ENCODE measurements around the gene VTI1A. TPM values are rescaled to one million over a fixed set of nuclear protein-coding genes. Genes with fewer than 3 reads are reported as not detected.

The VTI1A gene
- total and polyA plus RNA-seq, 2 of the 8 experiments (the other 6 are each of a cell fraction or from before 2014, with no cell fraction given), result 6.0 to 20.0 TPM

DNA sequence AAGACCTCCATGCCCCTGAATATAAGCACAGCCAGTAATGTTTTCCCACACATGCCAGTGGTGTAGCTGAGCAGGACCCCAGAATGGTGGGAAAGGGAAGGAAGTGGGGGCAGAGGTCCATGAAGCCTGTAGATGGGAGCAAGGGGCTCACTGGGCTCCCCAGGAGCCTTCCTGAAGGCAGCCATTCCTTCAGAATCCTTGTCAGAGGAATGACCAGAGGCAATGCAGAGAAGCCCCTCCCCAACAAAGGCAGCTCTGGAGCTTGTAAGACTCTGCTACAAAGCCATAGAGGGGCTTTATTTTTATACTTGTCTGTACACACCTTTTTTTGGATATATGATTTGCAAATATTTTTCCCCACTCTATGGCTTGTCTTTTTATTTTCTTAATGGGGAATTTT, 338.1 kb downstream of the VTI1A start:
- H3K9me3 ChIP-seq (ENCODE audit: insufficient read depth in 2 of 2, low read depth in 1 of 2, low read length in 1 of 2), result no peaks in the 10 kb centered on the region
- H3K9ac ChIP-seq (replicated peaks in 1 of 4; ENCODE audit: extremely low read depth in 1 of 4, low read depth in 3 of 4, low read length in 3 of 4), result no peak overlapping the region
- H3K36me3 ChIP-seq (ENCODE audit: control insufficient read depth in 2 of 4, insufficient read depth in 4 of 4, low read length in 3 of 4), result no peaks in the 10 kb centered on the region
- ChIA-PET POLR2A (ENCODE audit: partially characterized antibody) (no interaction called here), CTCF (ENCODE audit: partially characterized antibody) (no interaction called here)
- no peak overlapping the region for H2AK5ac ChIP-seq (ENCODE audit: low read depth, low read length)
- peaks cover 0 to 2% (median 0%) of the 10 kb centered on the region in 4 experiments; a peak in 1 of 7 replicates for H3K4me1 ChIP-seq (replicated peaks in 1 of 4; ENCODE audit: control insufficient read depth in 3 of 4, insufficient read depth in 4 of 4, low read length in 3 of 4)
- H3K27me3 ChIP-seq (replicated peaks in 1 of 4; ENCODE audit: control insufficient read depth in 3 of 4, extremely low read depth in 1 of 4, insufficient read depth in 3 of 4, low read length in 3 of 4), result no peaks in the 10 kb centered on the region
- TF ChIP-seq YY1 (IDR thresholded peaks at IDR 0.05; ENCODE audit: low read depth, low read length), result 0 out of 2 replicates have a peak, but pooled peaks have one; percentile 28
- TF ChIP-seq BCL11A (IDR thresholded peaks at IDR 0.05; ENCODE audit: low read depth in 2 of 2, low read length in 2 of 2), result no peak
- H3K79me2 ChIP-seq (ENCODE audit: control insufficient read depth in 1 of 2, insufficient read depth in 2 of 2, low read length in 2 of 2), result no peaks in the 10 kb centered on the region
- H2BK20ac ChIP-seq (ENCODE audit: low read length), result no peak overlapping the region
- H2BK12ac ChIP-seq (ENCODE audit: low read depth, low read length), result no peak overlapping the region
- no peaks in the 10 kb centered on the region for H3K79me1 ChIP-seq (ENCODE audit: low read depth, low read length)
- H4K5ac ChIP-seq (ENCODE audit: insufficient read length, low read depth, low read length), result peak overlapping the region; percentile 5
- no peak overlapping the region for H3K4me3 ChIP-seq (ENCODE audit: extremely low read depth in 1 of 4, insufficient read depth in 2 of 4, low read depth in 3 of 4, low read length in 4 of 4)
- DNase-seq (ENCODE audit: low read depth in 1 of 2, low spot score in 2 of 2) (peak in 1 of 2 experiments; percentile 38), FAIRE-seq (no peak)
- H3K4ac ChIP-seq (replicated peaks; ENCODE audit: insufficient read length, low read depth, low read length), result no peak overlapping the region
- H2BK120ac ChIP-seq (replicated peaks; ENCODE audit: low read depth, low read length), result no peak overlapping the region
- H4K8ac ChIP-seq (ENCODE audit: extremely low read depth, insufficient read depth, low read length), result no peak overlapping the region
- H2AFZ ChIP-seq (ENCODE audit: low read length), result no peak overlapping the region
- no peak overlapping the region for H3K27ac ChIP-seq (ENCODE audit: low read depth, low read length)
- H3K18ac ChIP-seq (ENCODE audit: extremely low read depth, low read length), result no peak overlapping the region; the same call in 1 of the 2 replicates
- no peak overlapping the region for H3K56ac ChIP-seq (replicated peaks; ENCODE audit: insufficient read length, low read depth, low read length)
- no peak overlapping the region for H3K4me2 ChIP-seq (ENCODE audit: insufficient read depth in 1 of 2, low read depth in 2 of 2, low read length in 2 of 2)
- no peaks in the 10 kb centered on the region for H3K23me2 ChIP-seq (ENCODE audit: low read depth, low read length)
- no peak overlapping the region for H4K91ac ChIP-seq (replicated peaks; ENCODE audit: insufficient read length, low read length)
- H3K23ac ChIP-seq (ENCODE audit: insufficient read length), result no peak overlapping the region
- H2BK15ac ChIP-seq (ENCODE audit: low read length), result no peak overlapping the region
- no peak overlapping the region for H3K14ac ChIP-seq (ENCODE audit: insufficient read length)
- H4K20me1 ChIP-seq (replicated peaks in 1 of 2; ENCODE audit: control insufficient read depth in 1 of 2, insufficient read depth in 2 of 2, low read length in 2 of 2), result no peaks in the 10 kb centered on the region
- H2BK5ac ChIP-seq (ENCODE audit: low read depth, low read length), result no peak overlapping the region
